ENCODE measurements around the gene ABI2.

The ABI2 gene

DNA sequence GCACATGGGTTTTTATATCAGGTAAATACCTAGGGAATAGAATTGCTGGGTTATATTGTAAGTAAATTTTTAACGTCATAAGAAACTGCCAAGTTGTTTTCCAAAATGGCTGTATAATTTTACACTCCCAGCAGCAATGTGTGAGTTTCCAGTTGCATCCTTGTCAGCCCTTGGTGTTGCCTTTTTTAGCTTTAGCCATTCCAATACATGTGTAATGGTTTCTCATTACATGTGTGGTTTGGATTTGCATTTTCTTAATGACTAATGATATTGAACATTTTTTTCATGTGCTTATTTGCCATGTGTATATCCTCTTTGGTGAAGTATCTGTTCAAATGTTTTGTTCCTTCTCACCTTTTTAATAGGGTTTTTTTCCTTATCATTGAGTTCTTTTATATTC, 70.8 kb downstream of the ABI2 start:
- no peak overlapping the region for H3K4me3 ChIP-seq (ENCODE audit: low read length)
- TF ChIP-seq, protein P1, sequence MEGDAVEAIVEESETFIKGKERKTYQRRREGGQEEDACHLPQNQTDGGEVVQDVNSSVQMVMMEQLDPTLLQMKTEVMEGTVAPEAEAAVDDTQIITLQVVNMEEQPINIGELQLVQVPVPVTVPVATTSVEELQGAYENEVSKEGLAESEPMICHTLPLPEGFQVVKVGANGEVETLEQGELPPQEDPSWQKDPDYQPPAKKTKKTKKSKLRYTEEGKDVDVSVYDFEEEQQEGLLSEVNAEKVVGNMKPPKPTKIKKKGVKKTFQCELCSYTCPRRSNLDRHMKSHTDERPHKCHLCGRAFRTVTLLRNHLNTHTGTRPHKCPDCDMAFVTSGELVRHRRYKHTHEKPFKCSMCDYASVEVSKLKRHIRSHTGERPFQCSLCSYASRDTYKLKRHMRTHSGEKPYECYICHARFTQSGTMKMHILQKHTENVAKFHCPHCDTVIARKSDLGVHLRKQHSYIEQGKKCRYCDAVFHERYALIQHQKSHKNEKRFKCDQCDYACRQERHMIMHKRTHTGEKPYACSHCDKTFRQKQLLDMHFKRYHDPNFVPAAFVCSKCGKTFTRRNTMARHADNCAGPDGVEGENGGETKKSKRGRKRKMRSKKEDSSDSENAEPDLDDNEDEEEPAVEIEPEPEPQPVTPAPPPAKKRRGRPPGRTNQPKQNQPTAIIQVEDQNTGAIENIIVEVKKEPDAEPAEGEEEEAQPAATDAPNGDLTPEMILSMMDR (conservative IDR thresholded peaks at IDR 0.05; ENCODE audit: low read depth, low read length) = no peak
- DNase-seq (ENCODE audit: low read depth) = no peak

GRCh38 chr2:203400805-203401585, 72.8 kb downstream of the ABI2 start:
- TF ChIP-seq, protein P1 (conservative IDR thresholded peaks at IDR 0.05; ENCODE audit: low read depth, low read length) = no peak
- no peak overlapping the region for H3K4me3 ChIP-seq (ENCODE audit: low read length)
- DNase-seq (ENCODE audit: low read depth) = no peak

DNA sequence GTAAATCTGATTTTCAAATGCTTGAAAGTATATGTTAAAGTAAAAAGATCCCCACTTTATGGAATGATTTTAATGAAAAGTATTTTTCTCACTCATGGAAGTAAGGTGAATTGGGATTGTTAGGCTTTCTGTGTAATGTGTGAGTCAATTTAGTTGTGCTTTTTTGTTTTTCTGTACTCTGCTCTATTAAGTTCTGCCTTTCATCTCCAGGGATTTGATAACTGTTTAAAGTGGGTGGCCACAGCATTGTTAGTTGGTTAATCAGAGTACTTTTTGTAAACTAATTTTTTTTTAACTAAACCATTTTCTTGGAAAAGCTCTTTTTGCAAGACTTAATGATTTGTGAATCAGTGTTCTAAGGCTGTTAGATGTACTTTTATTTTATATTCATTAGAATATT, 76.8 kb downstream of the ABI2 start:
- TF ChIP-seq, protein P1 (conservative IDR thresholded peaks at IDR 0.05; ENCODE audit: low read depth, low read length) = no peak
- DNase-seq (ENCODE audit: low read depth) = no peak
- H3K4me3 ChIP-seq (ENCODE audit: low read length) = no peak overlapping the region

- TF ChIP-seq, protein P1 (conservative IDR thresholded peaks at IDR 0.05; ENCODE audit: low read depth, low read length) = no peak
- no peak for DNase-seq (ENCODE audit: low read depth)
- H3K4me3 ChIP-seq (ENCODE audit: low read length) = no peak overlapping the region
Measured at GRCh38 chr2:203407496-203407895, 79.3 kb downstream of the ABI2 start.

DNA sequence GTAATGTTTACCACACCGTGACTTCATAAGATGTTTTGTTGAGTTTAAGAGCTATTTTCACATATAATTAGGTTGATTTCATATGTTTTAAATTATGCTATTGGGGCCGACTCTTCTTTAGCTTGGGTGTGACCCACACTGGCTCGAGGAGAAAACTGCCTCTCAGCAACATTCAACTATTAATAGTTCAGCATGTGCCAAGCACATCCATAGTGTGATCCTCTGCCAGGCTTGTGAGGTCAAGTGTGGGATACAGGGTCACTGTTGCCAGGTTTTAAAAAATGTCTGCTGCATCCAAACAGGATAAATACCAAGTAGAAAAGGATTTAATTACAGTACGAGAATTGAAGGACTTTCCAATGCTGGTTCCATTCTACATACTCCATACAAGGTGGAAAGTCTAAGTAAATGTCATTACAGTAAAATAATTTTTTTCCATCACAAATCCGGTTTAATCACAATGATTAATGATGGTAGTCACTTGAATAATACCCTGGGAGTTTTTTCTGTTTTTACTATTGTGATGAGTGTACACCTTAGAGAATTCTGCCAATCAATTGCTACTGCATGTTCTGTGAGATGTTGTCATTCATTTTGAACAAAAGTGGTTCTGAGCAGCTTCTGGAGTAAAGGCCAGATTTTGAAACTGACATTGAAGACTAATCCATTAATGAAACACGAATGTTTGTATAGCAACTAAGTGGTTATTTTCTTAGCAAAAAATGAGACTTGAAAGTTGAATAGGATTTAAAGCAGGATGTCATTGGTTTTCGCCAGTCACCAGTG, 84.5 kb downstream of the ABI2 start:
- DNase-seq (ENCODE audit: low read depth) = no peak
- TF ChIP-seq, protein P1 (conservative IDR thresholded peaks at IDR 0.05; ENCODE audit: low read depth, low read length) = no peak

DNA sequence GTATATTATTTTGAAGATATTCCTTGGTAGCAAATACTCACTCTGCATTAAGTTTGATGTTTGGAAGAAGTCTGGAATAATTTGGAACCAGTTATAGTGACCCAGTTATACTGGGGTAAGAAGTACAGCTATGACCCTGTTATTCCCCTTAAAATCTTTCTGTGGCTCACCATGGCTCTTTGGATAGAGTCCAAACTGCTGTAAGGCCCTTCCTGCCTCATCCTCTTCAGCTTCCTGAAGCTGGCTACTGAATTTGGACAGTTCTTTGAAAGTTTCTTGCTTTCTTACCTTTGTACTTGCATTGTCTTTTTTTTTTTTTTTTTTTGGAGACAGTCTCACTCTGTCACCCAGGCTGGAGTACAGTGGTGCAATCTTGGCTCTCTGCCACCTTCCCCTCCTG, 85.6 kb downstream of the ABI2 start:
- DNase-seq (ENCODE audit: low read depth) = no peak
- TF ChIP-seq, protein P1 (conservative IDR thresholded peaks at IDR 0.05; ENCODE audit: low read depth, low read length) = no peak
- H3K4me3 ChIP-seq (ENCODE audit: low read length) = no peak overlapping the region

More for the DNA sequence above, 84.5 kb downstream of the ABI2 start:
- no peak overlapping the region for H3K4me3 ChIP-seq (ENCODE audit: low read length)

Data from retinal pigment epithelial cell (primary cell).